Hepatic stellate cell (primary cell): ENCODE data around the gene CLDN5.

Experiments
- DNase-seq: peaks from one replicate; pipeline ENCODE4 v3.0.0; 2011; ENCODE audit warnings: low spot score

CLDN5 gene

GRCh38 chr22:19524170-19525115, at the start of gene CLDN5:
CLDN5 (minus strand) TSS chr22:19524410; CDS start chr22:19524255, 155 bp downstream.
- DNase-seq: peak; percentile 54

- DNase-seq: no peak
Measured at GRCh38 chr22:19571995-19572394, 47.8 kb upstream of the CLDN5 start.

GRCh38 chr22:19571207-19571795, 47.1 kb upstream of the CLDN5 start:
- DNase-seq: no peak

GRCh38 chr22:19569976-19570375, 45.8 kb upstream of the CLDN5 start:
- DNase-seq: no peak

GRCh38 chr22:19569276-19569640, 45.0 kb upstream of the CLDN5 start:
- no peak for DNase-seq

GRCh38 chr22:19568337-19569275, 44.4 kb upstream of the CLDN5 start:
- DNase-seq: peak; percentile 50

- no peak for DNase-seq
Measured at GRCh38 chr22:19567157-19568009, 43.2 kb upstream of the CLDN5 start.

- DNase-seq: no peak
Measured at GRCh38 chr22:19566279-19567156, 42.3 kb upstream of the CLDN5 start.

GRCh38 chr22:19565382-19566278, 41.4 kb upstream of the CLDN5 start:
- no peak for DNase-seq

- DNase-seq: no peak
Measured at GRCh38 chr22:19559956-19560355, 35.7 kb upstream of the CLDN5 start.

GRCh38 chr22:19559324-19559811, 35.2 kb upstream of the CLDN5 start:
- DNase-seq: no peak

GRCh38 chr22:19556963-19557545, 32.8 kb upstream of the CLDN5 start:
- no peak for DNase-seq

- no peak for DNase-seq
Measured at GRCh38 chr22:19555651-19556050, 31.4 kb upstream of the CLDN5 start.

GRCh38 chr22:19554834-19555404, 30.7 kb upstream of the CLDN5 start:
- peak; percentile 42 for DNase-seq

- no peak for DNase-seq
Measured at GRCh38 chr22:19553201-19553600, 29.0 kb upstream of the CLDN5 start.

GRCh38 chr22:19550382-19550781, 26.2 kb upstream of the CLDN5 start:
- no peak for DNase-seq

GRCh38 chr22:19549428-19549827, 25.2 kb upstream of the CLDN5 start:
- DNase-seq: no peak

- DNase-seq: no peak
Measured at GRCh38 chr22:19548964-19549363, 24.8 kb upstream of the CLDN5 start.
